Activated CD4-positive, alpha-beta T cell treated with anti-CD3 and anti-CD28 coated beads, Interleukin-2, amount 50 U/mL, for 24 hours (primary cell): ENCODE measurements around the gene EAPP.
"Not testable (repeated sequence)": the region's sequence is repeated elsewhere in the genome, so short reads cannot be mapped to it uniquely, and the experiment has no call there.

ENCODE experiments used
- DNase-seq, 2 donors: peaks; one replicate each; pipeline ENCODE4 v3.0.0-alpha.2; 2020; ENCODE audit warnings: low read depth in 1 of 2, low spot score in 1 of 2

The EAPP gene, protein sequence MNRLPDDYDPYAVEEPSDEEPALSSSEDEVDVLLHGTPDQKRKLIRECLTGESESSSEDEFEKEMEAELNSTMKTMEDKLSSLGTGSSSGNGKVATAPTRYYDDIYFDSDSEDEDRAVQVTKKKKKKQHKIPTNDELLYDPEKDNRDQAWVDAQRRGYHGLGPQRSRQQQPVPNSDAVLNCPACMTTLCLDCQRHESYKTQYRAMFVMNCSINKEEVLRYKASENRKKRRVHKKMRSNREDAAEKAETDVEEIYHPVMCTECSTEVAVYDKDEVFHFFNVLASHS

DNA sequence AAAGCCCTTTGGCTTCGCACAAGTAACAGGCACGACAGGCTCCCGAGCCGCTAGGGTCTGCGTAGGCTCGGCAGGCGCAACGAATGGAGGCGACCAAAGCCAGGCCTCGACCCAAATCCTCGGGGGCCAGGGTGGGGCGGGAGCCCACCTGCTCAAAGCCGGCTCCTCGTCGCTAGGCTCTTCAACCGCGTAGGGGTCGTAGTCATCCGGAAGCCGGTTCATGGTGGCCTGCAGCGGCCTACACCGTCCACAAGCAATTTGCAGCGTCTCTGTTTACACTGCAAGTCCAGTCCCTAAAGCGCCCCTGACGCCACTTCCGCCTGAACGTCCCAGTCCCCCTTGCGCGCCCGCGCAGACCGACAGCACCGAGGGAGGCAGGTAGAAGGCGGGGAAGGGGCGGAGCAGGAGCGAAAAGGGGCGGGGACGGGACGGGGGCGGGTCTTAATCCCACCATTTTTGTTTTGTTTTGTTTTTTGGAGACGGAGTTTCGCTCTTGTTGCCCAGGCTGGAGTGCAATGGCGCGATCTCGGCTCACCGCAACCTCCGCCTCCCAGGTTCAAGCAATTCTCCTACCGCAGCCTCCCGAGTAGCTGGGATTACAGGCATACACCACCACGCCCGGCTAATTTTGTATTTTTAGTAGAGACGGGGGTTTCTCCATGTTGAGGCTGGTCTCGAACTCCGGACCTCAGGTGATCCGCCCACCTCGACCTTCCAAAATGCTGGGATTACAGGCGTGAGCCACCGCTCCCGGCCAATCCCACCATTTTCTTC lies at the start of gene EAPP:
TSS of gene EAPP (minus strand) at position 295 of the 774 bp plus-strand sequence. CDS start at position 222, 73 bp downstream.
- peak; percentile 89 to 94 for DNase-seq

DNA sequence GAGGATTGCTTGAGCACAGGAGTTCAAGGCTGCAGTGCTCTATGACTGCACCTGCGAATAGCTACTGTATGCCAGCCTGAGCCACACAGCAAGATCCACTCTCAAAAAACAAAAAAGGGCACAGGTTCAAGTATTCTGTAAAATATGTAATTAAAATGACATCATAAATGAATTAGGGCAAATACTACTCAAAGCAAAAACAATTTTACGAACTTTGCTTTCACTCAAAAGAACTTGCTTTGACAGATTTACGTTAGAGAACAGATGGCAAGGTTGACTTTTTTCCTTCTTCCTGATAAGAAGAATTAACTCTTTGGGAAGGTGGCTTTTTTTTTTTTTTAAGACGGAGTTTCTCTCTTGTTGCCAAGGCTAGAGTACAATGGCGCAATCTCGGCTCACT lies 44.0 kb upstream of the EAPP start:
- DNase-seq: no peak

DNA sequence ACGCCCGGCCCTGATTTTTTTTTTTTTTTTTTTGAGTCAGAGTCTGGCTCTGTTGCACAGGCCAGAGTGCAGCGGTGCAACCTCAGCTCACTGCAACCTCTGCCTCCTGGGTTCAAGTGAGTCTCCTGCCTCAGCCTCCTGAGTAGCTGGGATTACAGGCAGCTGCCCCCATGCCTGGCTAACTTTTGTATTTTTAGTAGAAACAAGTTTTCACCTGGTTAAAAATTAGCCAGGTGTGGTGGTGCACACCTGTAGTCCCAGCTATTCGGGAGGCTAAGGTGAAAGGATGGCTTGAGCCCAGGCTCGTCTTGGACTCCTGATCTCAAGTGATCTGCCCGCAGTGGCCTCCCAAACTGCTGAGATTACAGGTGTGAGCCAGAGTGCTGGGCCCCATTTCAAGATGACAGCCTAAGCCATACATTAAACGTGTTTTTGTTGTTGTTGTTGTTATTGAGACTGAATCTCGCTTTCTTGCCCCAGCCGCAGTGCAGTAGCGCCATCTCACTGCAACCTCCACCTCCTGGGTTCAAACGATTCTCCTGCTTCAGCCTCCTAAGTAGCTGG lies 42.7 kb upstream of the EAPP start:
- DNase-seq: no peak

DNA sequence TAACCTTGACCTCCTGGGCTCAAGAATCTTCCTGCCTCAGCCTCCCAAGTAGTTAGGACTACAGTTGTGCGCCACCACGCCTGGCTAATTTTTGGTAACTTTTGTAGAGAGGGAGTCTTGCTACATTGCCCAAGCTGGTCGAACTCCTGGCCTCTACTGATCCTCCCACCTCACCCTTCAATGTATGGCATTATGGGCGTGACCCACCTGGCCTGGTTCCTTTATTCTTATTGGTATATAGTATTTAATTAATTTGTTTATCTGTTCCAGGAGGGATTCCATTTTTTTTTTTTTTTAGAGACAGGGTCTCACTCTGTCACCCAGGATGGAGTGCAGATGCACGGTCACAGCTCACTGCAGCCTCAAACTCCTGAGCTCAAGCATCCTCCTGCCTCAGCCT lies 40.9 kb upstream of the EAPP start:
- no peak for DNase-seq

DNA sequence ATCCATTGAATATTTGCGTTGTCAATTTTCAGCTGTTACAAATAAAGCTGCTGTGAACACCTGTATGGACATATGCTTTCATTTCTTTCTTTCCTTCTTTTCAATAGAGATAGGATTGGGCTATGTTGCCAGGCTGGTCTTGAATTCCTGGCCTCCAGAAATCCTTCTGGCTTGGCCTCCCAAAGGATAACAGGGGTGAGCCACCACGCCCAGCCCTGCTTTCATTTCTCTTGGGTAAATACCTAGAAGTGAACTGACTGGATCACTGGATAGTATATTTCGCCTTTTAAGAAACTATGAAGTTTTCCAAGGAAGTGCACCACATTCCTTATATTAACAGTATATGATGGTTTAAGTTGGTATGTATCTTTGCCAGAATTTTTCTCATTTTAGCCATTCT lies 32.3 kb upstream of the EAPP start:
- DNase-seq: no peak

DNA sequence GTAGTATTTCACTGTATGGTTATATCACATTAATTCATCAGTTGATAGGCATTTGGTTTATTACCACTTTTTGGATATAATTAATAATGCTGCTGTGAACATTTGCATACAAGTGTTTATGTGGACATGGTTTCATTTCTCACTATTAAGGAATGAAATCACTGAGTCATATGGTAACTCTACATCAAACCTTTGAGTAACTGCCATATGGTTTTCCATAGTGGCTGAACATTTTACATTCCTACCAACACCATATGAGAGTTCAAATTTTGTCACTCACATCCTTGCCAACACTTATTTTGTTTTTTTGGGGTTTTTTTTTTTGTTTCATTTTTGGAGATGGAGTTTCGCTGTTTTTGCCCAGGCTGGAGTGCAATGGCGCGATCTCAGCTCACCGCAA lies 30.2 kb upstream of the EAPP start:
- DNase-seq: no peak

DNA sequence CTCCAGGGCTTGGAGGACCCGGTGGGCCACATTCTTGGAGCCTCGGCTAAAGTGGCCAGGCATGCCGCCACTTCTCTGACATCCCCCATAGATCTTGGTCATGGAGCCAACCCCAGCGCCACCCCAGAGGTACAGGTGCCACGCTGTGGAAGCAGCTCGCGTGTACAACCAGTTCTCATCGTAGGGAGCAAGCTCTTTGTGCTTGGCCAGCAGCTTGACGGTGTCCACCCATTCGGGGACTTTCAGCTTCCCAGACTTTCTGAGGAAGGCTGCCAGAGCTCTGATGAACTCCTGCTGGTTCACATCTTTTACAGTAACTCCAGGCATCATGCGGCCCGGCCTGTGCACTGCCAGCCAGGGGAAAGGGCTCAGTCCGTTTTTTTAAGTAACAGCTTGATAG lies 29.3 kb upstream of the EAPP start:
- no peak for DNase-seq

DNA sequence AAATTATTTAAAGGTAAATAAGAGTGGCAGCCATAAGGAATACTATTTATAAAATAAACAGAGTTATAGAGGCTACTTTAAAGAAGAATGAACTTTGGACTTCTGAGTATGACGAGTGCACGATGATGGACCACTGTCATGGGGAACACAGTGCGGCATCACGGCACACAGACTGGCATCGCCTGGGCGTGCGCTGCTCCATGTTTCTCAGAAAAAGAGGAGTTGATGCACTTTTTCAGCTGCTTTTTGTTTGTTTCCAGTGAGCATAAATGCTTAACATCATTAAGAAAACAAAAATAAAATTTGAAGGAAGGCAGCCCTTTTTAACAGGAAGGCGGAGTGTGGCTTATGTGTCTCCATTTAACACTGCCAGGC lies 23.3 kb upstream of the EAPP start:
- DNase-seq: no peak

DNA sequence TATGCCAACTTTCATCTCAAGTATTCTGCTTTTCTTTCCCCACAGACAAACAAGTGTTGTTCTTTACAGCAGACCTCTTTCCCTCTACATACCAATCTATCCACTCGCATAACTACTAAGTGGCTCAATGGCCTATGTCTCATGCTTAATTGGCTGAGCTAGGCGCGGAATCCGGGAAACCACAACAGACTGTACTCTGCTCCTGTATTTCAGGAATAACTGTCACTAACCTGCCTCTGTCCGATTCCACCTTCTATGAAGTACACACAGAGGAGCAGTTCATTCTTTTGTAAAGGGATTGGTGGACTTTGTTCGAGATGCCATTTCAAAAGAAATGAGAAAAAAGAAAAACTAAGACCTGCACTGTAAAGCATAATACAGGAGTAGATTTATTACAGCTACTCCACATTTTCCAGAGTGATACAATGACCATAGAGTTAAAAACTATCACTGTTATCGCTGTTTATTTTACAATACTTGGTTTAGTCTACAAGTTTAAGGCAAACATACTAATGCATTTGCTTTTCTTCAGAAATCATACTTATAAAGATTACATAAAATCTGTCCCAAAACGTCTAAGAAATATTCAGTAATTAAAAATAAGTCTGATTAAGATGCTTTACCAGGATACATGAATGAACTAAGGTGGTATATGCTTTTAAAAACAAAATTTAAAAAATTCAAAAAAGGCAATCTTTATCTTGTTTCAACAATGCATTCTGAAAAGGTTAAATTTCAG lies 22.7 kb upstream of the EAPP start:
- not testable (repeated sequence) for DNase-seq

DNA sequence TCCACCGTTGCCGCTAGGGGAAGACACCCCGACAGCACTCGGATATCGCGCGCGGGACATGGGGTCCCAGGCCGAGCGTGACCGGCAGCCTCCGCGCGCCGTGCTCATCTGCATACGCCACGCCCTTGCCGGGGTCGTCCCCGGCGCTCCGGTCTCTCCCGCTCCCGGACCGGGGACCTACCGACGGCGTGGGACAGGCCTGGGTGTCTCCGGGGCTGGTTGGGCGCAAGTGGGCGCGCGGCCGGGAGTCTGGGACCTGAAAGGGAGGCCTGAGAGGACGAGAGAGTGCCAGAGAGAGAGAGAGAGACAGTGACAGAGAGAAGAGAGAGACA lies 17.0 kb upstream of the EAPP start:
- DNase-seq: not testable (repeated sequence)

DNA sequence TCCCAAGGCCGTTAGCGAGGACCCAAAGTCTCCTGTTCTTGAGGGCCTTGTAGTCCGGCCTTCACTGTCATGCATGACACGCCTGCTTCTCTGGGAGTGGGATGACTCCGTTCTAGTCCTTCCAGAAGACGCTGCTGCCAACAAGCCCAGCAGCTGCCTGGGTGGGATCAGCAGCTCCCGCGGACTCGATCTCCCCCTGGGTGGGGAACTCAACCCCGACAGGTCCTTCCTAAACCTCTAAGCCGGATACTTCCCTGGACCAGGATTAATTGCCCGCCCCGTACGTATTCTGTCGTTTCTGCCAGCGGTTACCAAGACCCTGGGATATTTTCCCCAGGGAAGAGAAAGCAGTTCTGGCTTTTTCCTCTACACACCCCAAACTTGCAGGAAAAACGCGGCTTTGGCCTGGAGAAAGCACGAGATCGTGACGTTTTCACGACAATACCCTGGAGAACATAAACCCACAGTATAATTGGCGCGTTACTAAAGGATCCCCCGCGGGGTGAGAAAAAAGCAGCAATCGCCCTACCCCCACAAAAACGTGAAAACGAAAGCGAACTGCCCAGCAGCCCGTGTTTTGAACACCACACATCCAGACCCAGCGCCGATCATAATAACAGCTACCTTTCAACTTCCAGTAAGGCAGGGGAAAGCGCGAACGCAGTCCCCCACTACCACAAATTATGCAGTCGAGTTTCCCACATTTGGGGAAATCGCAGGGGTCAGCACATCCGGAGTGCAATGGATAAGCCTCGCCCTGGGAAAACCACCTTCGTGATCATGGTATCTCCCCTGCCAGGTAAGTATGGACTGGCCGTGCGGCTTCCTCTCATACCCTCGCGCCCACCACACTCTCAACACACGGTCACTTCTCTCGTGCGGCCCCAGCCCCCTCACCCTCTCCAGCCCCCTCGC lies 16.3 kb upstream of the EAPP start:
- DNase-seq: not testable (repeated sequence)

DNA sequence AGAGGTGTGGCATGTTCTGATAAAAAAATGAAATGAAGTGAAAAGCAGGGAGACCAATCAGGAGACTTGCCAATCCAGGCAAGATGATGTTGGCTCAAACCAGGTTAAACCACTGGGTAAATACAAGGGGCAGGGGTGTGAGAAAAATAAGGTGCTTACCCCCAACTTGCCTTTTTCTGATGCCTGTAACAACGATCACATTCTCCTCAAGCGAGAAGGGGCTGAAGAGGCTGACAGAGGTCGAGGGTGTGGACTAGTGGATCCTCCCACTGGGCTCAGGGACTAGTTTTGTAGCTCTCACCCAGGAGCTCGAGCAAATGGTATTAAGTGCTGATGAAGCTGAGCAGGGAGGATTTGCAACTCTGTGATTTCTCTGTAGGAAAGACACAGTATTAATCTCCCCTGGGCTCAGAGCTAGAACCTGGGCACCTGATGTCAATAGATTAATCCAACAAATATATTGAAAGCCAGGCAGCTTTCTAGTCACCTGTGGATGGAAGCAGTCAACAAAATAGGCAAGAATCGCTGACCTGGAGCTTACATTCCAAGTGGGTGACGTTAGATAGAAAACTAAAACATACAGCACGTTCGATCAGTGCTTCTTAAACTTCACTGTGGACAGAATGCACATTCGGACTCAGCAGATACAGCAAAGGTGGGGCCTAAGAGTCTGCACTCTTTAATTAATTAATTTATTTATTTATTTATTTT lies 15.2 kb upstream of the EAPP start:
- no peak for DNase-seq

DNA sequence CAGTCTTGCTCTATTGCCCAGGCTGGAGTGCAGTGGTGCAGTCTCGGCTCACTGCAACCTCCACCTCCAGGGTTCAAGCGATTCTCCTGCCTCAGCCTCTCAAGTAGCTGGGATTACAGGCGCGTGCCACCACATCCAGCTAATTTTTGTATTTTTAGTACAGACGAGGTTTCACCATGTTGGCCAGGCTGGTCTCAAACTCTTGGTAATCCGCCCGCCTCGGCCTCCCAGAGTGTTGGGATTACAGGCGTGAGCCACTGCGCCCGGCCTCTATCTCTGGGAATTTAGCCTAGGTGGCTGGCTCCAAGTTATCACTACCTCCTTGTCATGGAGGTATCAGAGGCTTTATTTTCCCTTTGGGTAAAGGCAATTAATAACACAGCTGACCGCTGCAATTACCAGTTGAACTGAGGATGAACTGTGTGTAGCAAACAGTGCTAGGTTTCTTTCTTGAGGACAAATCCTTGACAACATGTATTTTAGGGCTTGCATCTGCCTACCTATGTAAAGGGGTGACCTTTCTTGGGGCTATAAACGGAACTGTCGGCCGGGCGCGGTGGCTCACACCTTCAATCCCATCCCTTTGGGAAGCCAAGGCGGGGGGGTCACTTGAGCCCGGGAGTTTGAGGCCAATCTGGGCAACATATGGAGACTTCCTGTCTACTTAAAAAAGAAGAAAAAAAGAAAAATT lies 9.9 kb upstream of the EAPP start:
- DNase-seq: not testable (repeated sequence)

DNA sequence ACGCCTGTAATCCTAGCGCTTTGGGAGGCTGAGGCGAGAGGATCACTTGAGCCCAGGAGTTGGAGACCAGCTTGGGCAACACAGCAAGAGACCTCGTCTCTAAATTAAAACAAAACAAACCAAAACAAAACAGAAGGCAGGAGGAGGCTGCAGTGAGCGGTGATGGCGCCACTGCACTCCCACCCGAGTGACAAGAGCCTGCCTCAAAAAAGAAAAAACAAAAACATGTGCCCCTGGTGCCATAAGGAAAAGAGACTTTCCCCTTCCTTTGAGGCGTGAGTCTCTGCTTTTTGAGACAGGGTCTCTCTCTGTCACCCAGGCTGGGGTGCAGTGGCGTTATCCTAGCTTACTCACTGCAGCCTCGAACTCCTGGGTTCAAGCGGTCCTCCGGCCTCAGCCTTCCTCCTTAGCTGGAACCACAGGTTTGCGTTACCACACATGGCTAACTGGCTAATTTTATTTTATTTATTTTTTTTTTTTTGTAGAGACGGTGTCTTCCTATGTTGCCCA lies 9.0 kb upstream of the EAPP start:
- no peak for DNase-seq

DNA sequence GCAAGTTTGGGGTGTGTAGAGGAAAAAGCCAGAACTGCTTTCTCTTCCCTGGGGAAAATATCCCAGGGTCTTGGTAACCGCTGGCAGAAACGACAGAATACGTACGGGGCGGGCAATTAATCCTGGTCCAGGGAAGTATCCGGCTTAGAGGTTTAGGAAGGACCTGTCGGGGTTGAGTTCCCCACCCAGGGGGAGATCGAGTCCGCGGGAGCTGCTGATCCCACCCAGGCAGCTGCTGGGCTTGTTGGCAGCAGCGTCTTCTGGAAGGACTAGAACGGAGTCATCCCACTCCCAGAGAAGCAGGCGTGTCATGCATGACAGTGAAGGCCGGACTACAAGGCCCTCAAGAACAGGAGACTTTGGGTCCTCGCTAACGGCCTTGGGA lies 7.6 kb upstream of the EAPP start:
- DNase-seq: not testable (repeated sequence)

DNA sequence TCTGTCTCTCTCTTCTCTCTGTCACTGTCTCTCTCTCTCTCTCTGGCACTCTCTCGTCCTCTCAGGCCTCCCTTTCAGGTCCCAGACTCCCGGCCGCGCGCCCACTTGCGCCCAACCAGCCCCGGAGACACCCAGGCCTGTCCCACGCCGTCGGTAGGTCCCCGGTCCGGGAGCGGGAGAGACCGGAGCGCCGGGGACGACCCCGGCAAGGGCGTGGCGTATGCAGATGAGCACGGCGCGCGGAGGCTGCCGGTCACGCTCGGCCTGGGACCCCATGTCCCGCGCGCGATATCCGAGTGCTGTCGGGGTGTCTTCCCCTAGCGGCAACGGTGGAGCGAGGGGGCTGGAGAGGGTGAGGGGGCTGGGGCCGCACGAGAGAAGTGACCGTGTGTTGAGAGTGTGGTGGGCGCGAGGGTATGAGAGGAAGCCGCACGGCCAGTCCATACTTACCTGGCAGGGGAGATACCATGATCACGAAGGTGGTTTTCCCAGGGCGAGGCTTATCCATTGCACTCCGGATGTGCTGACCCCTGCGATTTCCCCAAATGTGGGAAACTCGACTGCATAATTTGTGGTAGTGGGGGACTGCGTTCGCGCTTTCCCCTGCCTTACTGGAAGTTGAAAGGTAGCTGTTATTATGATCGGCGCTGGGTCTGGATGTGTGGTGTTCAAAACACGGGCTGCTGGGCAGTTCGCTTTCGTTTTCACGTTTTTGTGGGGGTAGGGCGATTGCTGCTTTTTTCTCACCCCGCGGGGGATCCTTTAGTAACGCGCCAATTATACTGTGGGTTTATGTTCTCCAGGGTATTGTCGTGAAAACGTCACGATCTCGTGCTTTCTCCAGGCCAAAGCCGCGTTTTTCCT lies 7.0 kb upstream of the EAPP start:
- not testable (repeated sequence) for DNase-seq

DNA sequence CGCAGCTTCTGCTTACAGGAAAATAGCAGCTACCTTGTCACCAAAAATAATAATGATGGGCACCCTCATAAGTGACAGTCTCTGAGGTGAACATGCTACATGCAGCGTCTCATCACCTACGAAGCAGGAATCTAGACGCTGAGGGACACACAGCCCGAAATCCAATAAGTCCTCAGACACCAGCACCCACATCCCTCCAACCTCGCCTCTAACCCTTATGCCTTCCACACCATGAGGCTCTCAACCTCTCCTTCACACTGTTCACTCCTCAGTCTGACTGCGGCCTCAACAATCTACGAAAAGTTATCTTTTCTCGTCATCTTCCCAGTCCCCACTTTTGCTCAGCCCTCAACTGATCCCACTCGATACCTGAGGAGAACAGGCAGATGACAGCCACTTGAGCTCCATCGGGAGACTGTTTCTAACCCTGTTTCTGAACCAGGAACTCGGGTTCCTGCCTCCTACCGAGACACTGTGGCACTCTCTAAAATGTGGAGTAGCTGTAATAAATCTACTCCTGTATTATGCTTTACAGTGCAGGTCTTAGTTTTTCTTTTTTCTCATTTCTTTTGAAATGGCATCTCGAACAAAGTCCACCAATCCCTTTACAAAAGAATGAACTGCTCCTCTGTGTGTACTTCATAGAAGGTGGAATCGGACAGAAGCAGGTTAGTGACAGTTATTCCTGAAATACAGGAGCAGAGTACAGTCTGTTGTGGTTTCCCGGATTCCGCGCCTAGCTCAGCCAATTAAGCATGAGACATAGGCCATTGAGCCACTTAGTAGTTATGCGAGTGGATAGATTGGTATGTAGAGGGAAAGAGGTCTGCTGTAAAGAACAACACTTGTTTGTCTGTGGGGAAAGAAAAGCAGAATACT lies 919 bp upstream of the EAPP start:
- DNase-seq: not testable (repeated sequence)
